HCT116 (cell line): ENCODE results near the gene NCAPG2. TPM values are rescaled to one million over a fixed set of nuclear protein-coding genes. Genes with fewer than 3 reads are reported as not detected.

Experiments used
- ATAC-seq: fragments of 200-7000 bp; cut with Tn5 transposase; 2 replicates; pipeline ENCODE4 v1.9.1; 2020; ENCODE audit warnings: mild to moderate bottlenecking, moderate library complexity
- BruUV-seq: library from RNA; stranded (reverse); fragments of 400-500 nt; replicated peaks from 2 replicates; lab custom pipeline; 2021; lab: Mats Ljungman, UMichigan
- CTCF ChIA-PET: fragments of 300-600 bp; sonication (Branson Sonifier 250); formaldehyde crosslinking; loops from one replicate; lab custom pipeline; 2021; ENCODE audit warnings: antibody characterized with exemption; lab: Charles Lee
- POLR2A ChIA-PET: fragments of 300-600, 350-600 bp; sonication (Branson Sonifier 250); formaldehyde crosslinking; loops from one replicate; lab custom pipeline; 2021; ENCODE audit warnings: antibody characterized with exemption; lab: Charles Lee
- RAD21 ChIA-PET, 2 experiments: fragments of 300-600 bp; sonication (Branson Sonifier 250); formaldehyde crosslinking; loops; one replicate each; lab custom pipeline; 2023; ENCODE audit warnings: low total read pairs in 2 of 2; ENCODE audit not compliant: uncharacterized antibody in 2 of 2, unreplicated experiment in 2 of 2, low non-redundant PET in 1 of 2; lab: Charles Lee
- DNase-seq: peaks from one replicate; pipeline ENCODE4 v3.0.0-alpha.2; 2010; ENCODE audit warnings: low read depth, low spot score
- H2AFZ ChIP-seq: fragments of 200-600 bp; shearing (Covaris generic), sonication (generic); 2 replicates; pipeline ENCODE4 v1.6.1; 2017; ENCODE audit warnings: low read depth, mixed run types, mixed read lengths, antibody characterized with exemption, low read length; ENCODE audit not compliant: poor library complexity, severe bottlenecking
- H3K27ac ChIP-seq: 2 replicates; pipeline ENCODE4 v1.5.1; 2012; ENCODE audit warnings: low read depth, low read length
- H3K27me3 ChIP-seq: fragments of 200-600 bp; sonication (generic); 2 replicates; pipeline ENCODE4 v1.6.1; 2016; ENCODE audit warnings: mixed run types, low read length, mixed read lengths; ENCODE audit not compliant: insufficient read depth
- H3K36me3 ChIP-seq, 2 experiments: fragments of 200-500 bp in 1 of 2; fragments of 200-600 bp in 1 of 2; sonication (Bioruptor generic) in 1 of 2; sonication (generic) in 1 of 2; 2 replicates each; pipeline versions ENCODE4 v1.5.1 to v1.6.1; 2014 to 2016; ENCODE audit warnings: low read length in 2 of 2, inconsistent platforms in 1 of 2, mixed read lengths in 1 of 2, mixed run types in 1 of 2; ENCODE audit not compliant: insufficient read depth in 2 of 2, control insufficient read depth in 1 of 2
- H3K4me1 ChIP-seq, 2 experiments: fragments of 200-600 bp in 1 of 2; sonication (generic) in 1 of 2; 2 replicates each; pipeline versions ENCODE4 v1.5.1 to v1.6.1; 2012 to 2017; ENCODE audit warnings: low read length in 2 of 2, inconsistent platforms in 1 of 2, mild to moderate bottlenecking in 1 of 2, mixed read lengths in 1 of 2, mixed run types in 1 of 2, moderate library complexity in 1 of 2; ENCODE audit not compliant: insufficient read depth in 2 of 2, control insufficient read depth in 1 of 2
- H3K4me2 ChIP-seq: fragments of 200-600 bp; sonication (generic); 2 replicates; pipeline ENCODE4 v1.6.1; 2017; ENCODE audit warnings: mixed run types, low read length, mixed read lengths
- H3K4me3 ChIP-seq, 2 experiments: fragments of 200-600 bp in 1 of 2; sonication (generic) in 1 of 2; replicated peaks in 1 of 2; 2 replicates each; pipeline ENCODE4 v1.5.1; 2011 to 2016; ENCODE audit warnings: low read length in 2 of 2, control low read depth in 1 of 2, low read depth in 1 of 2, mild to moderate bottlenecking in 1 of 2, mixed read lengths in 1 of 2, mixed run types in 1 of 2
- H3K79me2 ChIP-seq: fragments of 200-600 bp; sonication (generic); 2 replicates; pipeline ENCODE4 v1.6.1; 2017; ENCODE audit warnings: mild to moderate bottlenecking, mixed run types, low read length, moderate library complexity, mixed read lengths; ENCODE audit not compliant: insufficient read depth
- H3K9ac ChIP-seq: fragments of 200-600 bp; sonication (generic); 2 replicates; pipeline ENCODE4 v1.6.1; 2016; ENCODE audit warnings: low read length, mixed read lengths
- H3K9me2 ChIP-seq: fragments of 200-600 bp; sonication (generic), shearing (Covaris generic); 2 replicates; pipeline ENCODE4 v1.6.1; 2017; ENCODE audit warnings: mixed run types, mild to moderate bottlenecking, moderate library complexity; ENCODE audit not compliant: insufficient read depth
- H3K9me3 ChIP-seq, 2 experiments: fragments of 200-500 bp in 1 of 2; fragments of 200-600 bp in 1 of 2; sonication (Bioruptor generic) in 1 of 2; sonication (generic) in 1 of 2; 2 replicates each; pipeline ENCODE4 v1.6.1; 2014 to 2017; ENCODE audit warnings: low read length in 2 of 2, mixed read lengths in 2 of 2, inconsistent platforms in 1 of 2, low read depth in 1 of 2, mild to moderate bottlenecking in 1 of 2, mixed run types in 1 of 2, moderate library complexity in 1 of 2; ENCODE audit not compliant: control insufficient read depth in 1 of 2, insufficient read depth in 1 of 2
- H4K20me1 ChIP-seq: fragments of 200-600 bp; sonication (generic), shearing (Covaris generic); 2 replicates; pipeline ENCODE4 v1.6.1; 2017; ENCODE audit warnings: mixed run types, mild to moderate bottlenecking, moderate library complexity; ENCODE audit not compliant: insufficient read depth
- ATF3 ChIP-seq: IDR thresholded peaks from 2 replicates; pipeline ENCODE4 v1.6.1; 2012
- CBX3 ChIP-seq: IDR thresholded peaks from 2 replicates; pipeline ENCODE4 v1.6.1; 2012; ENCODE audit warnings: low read depth
- CEBPB ChIP-seq: IDR thresholded peaks from 2 replicates; pipeline ENCODE4 v1.6.1; 2012; ENCODE audit warnings: low read depth
- CTCF ChIP-seq, 3 experiments: fragments of 200-600 bp in 1 of 3; sonication (generic) in 1 of 3; IDR thresholded peaks in 2 of 3; conservative IDR thresholded peaks in 1 of 3; 2 replicates each; pipeline ENCODE4 v1.5.1; 2012 to 2017; ENCODE audit warnings: low read depth in 2 of 3, low read length in 2 of 3, antibody characterized with exemption in 1 of 3, borderline replicate concordance in 1 of 3, control low read depth in 1 of 3, mild to moderate bottlenecking in 1 of 3, mixed read lengths in 1 of 3, mixed run types in 1 of 3, moderate library complexity in 1 of 3; ENCODE audit not compliant: insufficient read depth in 1 of 3
- ELF1 ChIP-seq: IDR thresholded peaks from 2 replicates; pipeline ENCODE4 v1.6.1; 2012; ENCODE audit warnings: low read depth, borderline replicate concordance
- FOSL1 ChIP-seq: IDR thresholded peaks from 2 replicates; pipeline ENCODE4 v1.6.1; 2012; ENCODE audit warnings: low read depth
- JUND ChIP-seq: IDR thresholded peaks from 2 replicates; pipeline ENCODE4 v1.6.1; 2012
- MAX ChIP-seq: IDR thresholded peaks from 2 replicates; pipeline ENCODE4 v1.6.1; 2012
- POLR2AphosphoS5 ChIP-seq: IDR thresholded peaks from 2 replicates; pipeline ENCODE4 v1.6.1; 2011; ENCODE audit warnings: mild to moderate bottlenecking, low read depth, low read length, moderate library complexity
- REST ChIP-seq: IDR thresholded peaks from 2 replicates; pipeline ENCODE4 v1.6.1; 2012; ENCODE audit warnings: low read depth
- TCF7L2 ChIP-seq: IDR thresholded peaks from 2 replicates; pipeline ENCODE4 v1.7.0; 2011; ENCODE audit warnings: borderline replicate concordance, inconsistent platforms; ENCODE audit not compliant: insufficient read depth, insufficient read length; ENCODE audit errors: extremely low read depth
- YY1 ChIP-seq: IDR thresholded peaks from 2 replicates; pipeline ENCODE4 v1.6.1; 2011; ENCODE audit warnings: low read length, low read depth, moderate library complexity, mild to moderate bottlenecking; ENCODE audit not compliant: insufficient replicate concordance; ENCODE audit errors: extremely low read depth
- ZBTB33 ChIP-seq: IDR thresholded peaks from 2 replicates; pipeline ENCODE4 v1.6.1; 2011; ENCODE audit warnings: mild to moderate bottlenecking, low read length, moderate library complexity; ENCODE audit not compliant: insufficient replicate concordance; ENCODE audit errors: extremely low read depth
- ZFX ChIP-seq: fragments of 450-650 bp; IDR thresholded peaks from 2 replicates; pipeline ENCODE4 v1.6.1; 2017
- intact Hi-C: fragments of 100-400 bp; cut with micrococcal nuclease; formaldehyde crosslinking; loops from 2 replicates; pipeline ENCODE4 v1.10.0; 2022
- total RNA-seq: library from RNA; stranded (reverse); gene quantifications from one replicate; pipeline ENCODE4 v1.2.1, GENCODE V29; 2021; ENCODE audit not compliant: unreplicated experiment

Gene NCAPG2
- total RNA-seq, 1 experiment from 2014 or later = 73.1 TPM

- ChIA-PET RAD21 (no interaction called here), POLR2A (no interaction called here)
- no peak for ATAC-seq
- Histone ChIP-seq H3K4me2 (no peak overlapping the region), H3K9me2 (no peaks in the 10 kb centered on the region), H3K27me3 (no peaks in the 10 kb centered on the region), H3K79me2 (peaks cover 76% of the 10 kb centered on the region)
- no peak for TF ChIP-seq REST
- TF ChIP-seq ZFX = no peak
- TF ChIP-seq ZBTB33 = no peak
- no peak for TF ChIP-seq CBX3
- no peak for TF ChIP-seq FOSL1
- no peak for TF ChIP-seq CTCF (IDR thresholded peaks at IDR 0.05 in 2 of 3, conservative IDR thresholded peaks at IDR 0.05 in 1 of 3; ENCODE audit: borderline replicate concordance in 1 of 3, insufficient read depth in 1 of 3, low read depth in 2 of 3, low read length in 2 of 3)
- no peak for TF ChIP-seq TCF7L2
- no peak for TF ChIP-seq ATF3
- TF ChIP-seq MAX = no peak
- no peak for TF ChIP-seq CEBPB
- TF ChIP-seq POLR2AphosphoS5 = no peak
- no peak for TF ChIP-seq ELF1
- TF ChIP-seq YY1 = no peak
- no peak for TF ChIP-seq JUND
- TF ChIP-seq, all 23 proteins: peak for 0
- Histone ChIP-seq H3K4me1 (no peaks in the 10 kb centered on the region), H3K4me3 (no peak overlapping the region), H3K27ac (no peak overlapping the region), H2AFZ (no peak overlapping the region), H3K9ac (no peak overlapping the region), H3K9me3 (no peaks in the 10 kb centered on the region), H4K20me1 (0 out of 2 replicates have a peak, but pooled peaks cover 11% of the 10 kb centered on the region), H3K36me3 (peaks cover 11 to 40% of the 10 kb centered on the region in 2 experiments; a peak in 3 of 4 replicates)
- no TSS peak for BruUV-seq
- DNase-seq = no peak
- intact Hi-C loops = no loop called here
- CTCF ChIA-PET = no interaction called here
Observed at GRCh38 chr7:158695056-158695455, 9.5 kb downstream of the NCAPG2 start.
